Measurements from ENCODE around the gene ZNF628.

Gene ZNF628

GRCh38 chr19:55459551-55459949 is 16.9 kb upstream of the ZNF628 start:
- no peaks in the 10 kb centered on the region for H3K36me3 ChIP-seq (ENCODE audit: control insufficient read depth, insufficient read depth, low read length)
- no peaks in the 10 kb centered on the region for H3K9me3 ChIP-seq (ENCODE audit: control insufficient read depth, insufficient read depth, low read length)
- H3K27me3 ChIP-seq (ENCODE audit: control insufficient read depth, insufficient read depth, low read length) = no peaks in the 10 kb centered on the region
- H3K4me1 ChIP-seq (ENCODE audit: control insufficient read depth, insufficient read depth, low read length) = peaks cover 4% of the 10 kb centered on the region
- no CpG with 5 or more reads among the region's 8 CpGs for WGBS (ENCODE audit: insufficient coverage, insufficient read length)
- H3K4me3 ChIP-seq (ENCODE audit: low read length) = no peak overlapping the region
- no peak for DNase-seq (ENCODE audit: low read depth, low spot score)
- H3K27ac ChIP-seq (ENCODE audit: low read length) = no peak overlapping the region

GRCh38 chr19:55459950-55460657 is 16.3 kb upstream of the ZNF628 start:
- Histone ChIP-seq H3K36me3 (ENCODE audit: control insufficient read depth, insufficient read depth, low read length) (no peaks in the 10 kb centered on the region), H3K9me3 (ENCODE audit: control insufficient read depth, insufficient read depth, low read length) (no peaks in the 10 kb centered on the region), H3K27me3 (ENCODE audit: control insufficient read depth, insufficient read depth, low read length) (no peaks in the 10 kb centered on the region), H3K4me3 (ENCODE audit: low read length) (no peak overlapping the region), H3K27ac (ENCODE audit: low read length) (no peak overlapping the region), H3K4me1 (ENCODE audit: control insufficient read depth, insufficient read depth, low read length) (peaks cover 4% of the 10 kb centered on the region)
- DNase-seq (ENCODE audit: low read depth, low spot score) = no peak
- no CpG with 5 or more reads among the region's 16 CpGs for WGBS (ENCODE audit: insufficient coverage, insufficient read length)

GRCh38 chr19:55460670-55461258 is 15.7 kb upstream of the ZNF628 start:
- H3K9me3 ChIP-seq (ENCODE audit: control insufficient read depth, insufficient read depth, low read length) = no peaks in the 10 kb centered on the region
- no peak overlapping the region for H3K27ac ChIP-seq (ENCODE audit: low read length)
- no peak for DNase-seq (ENCODE audit: low read depth, low spot score)
- peak overlapping the region; percentile 64; the same call in 1 of the 2 replicates for H3K4me3 ChIP-seq (ENCODE audit: low read length)
- H3K36me3 ChIP-seq (ENCODE audit: control insufficient read depth, insufficient read depth, low read length) = no peaks in the 10 kb centered on the region
- H3K27me3 ChIP-seq (ENCODE audit: control insufficient read depth, insufficient read depth, low read length) = no peaks in the 10 kb centered on the region
- WGBS (ENCODE audit: insufficient coverage, insufficient read length) = 100% methylated on average over 1 of the region's 24 CpGs
- peaks cover 4% of the 10 kb centered on the region for H3K4me1 ChIP-seq (ENCODE audit: control insufficient read depth, insufficient read depth, low read length)

GRCh38 chr19:55461259-55461973 is 15.0 kb upstream of the ZNF628 start, which contains the start of gene ISOC2:
Gene ISOC2, minus strand, starts transcription at chr19:55461642. Its CDS starts 5,156 bp downstream, at chr19:55456486.
- H3K9me3 ChIP-seq (ENCODE audit: control insufficient read depth, insufficient read depth, low read length) = no peaks in the 10 kb centered on the region
- WGBS (ENCODE audit: insufficient coverage, insufficient read length) = no CpG with 5 or more reads among the region's 54 CpGs
- H3K4me3 ChIP-seq (ENCODE audit: low read length) = peak within 1 kb of the TSS; percentile 64
- H3K27ac ChIP-seq (ENCODE audit: low read length) = no peak within 1 kb of the TSS
- peak; percentile 97 for DNase-seq (ENCODE audit: low read depth, low spot score)
- H3K27me3 ChIP-seq (ENCODE audit: control insufficient read depth, insufficient read depth, low read length) = no peaks in the 10 kb centered on the region
- H3K4me1 ChIP-seq (ENCODE audit: control insufficient read depth, insufficient read depth, low read length) = peaks cover 4% of the 10 kb centered on the region
- H3K36me3 ChIP-seq (ENCODE audit: control insufficient read depth, insufficient read depth, low read length) = no peaks in the 10 kb centered on the region

GRCh38 chr19:55461974-55462626 is 14.3 kb upstream of the ZNF628 start:
- Histone ChIP-seq H3K36me3 (ENCODE audit: control insufficient read depth, insufficient read depth, low read length) (no peaks in the 10 kb centered on the region), H3K27ac (ENCODE audit: low read length) (no peak overlapping the region), H3K4me1 (ENCODE audit: control insufficient read depth, insufficient read depth, low read length) (peaks cover 4% of the 10 kb centered on the region), H3K4me3 (ENCODE audit: low read length) (peak overlapping the region; percentile 7; the same call in 1 of the 2 replicates), H3K9me3 (ENCODE audit: control insufficient read depth, insufficient read depth, low read length) (no peaks in the 10 kb centered on the region), H3K27me3 (ENCODE audit: control insufficient read depth, insufficient read depth, low read length) (no peaks in the 10 kb centered on the region)
- no peak for DNase-seq (ENCODE audit: low read depth, low spot score)
- WGBS (ENCODE audit: insufficient coverage, insufficient read length) = no CpG with 5 or more reads among the region's 27 CpGs

- no CpG with 5 or more reads among the region's 11 CpGs for WGBS (ENCODE audit: insufficient coverage, insufficient read length)
- H3K27ac ChIP-seq (ENCODE audit: low read length) = no peak overlapping the region
- DNase-seq (ENCODE audit: low read depth, low spot score) = no peak
- H3K36me3 ChIP-seq (ENCODE audit: control insufficient read depth, insufficient read depth, low read length) = no peaks in the 10 kb centered on the region
- peaks cover 4% of the 10 kb centered on the region for H3K4me1 ChIP-seq (ENCODE audit: control insufficient read depth, insufficient read depth, low read length)
- H3K4me3 ChIP-seq (ENCODE audit: low read length) = no peak overlapping the region
- H3K9me3 ChIP-seq (ENCODE audit: control insufficient read depth, insufficient read depth, low read length) = no peaks in the 10 kb centered on the region
- no peaks in the 10 kb centered on the region for H3K27me3 ChIP-seq (ENCODE audit: control insufficient read depth, insufficient read depth, low read length)
These were observed 13.7 kb upstream of the ZNF628 start for GRCh38 chr19:55462722-55463121.

- no peaks in the 10 kb centered on the region for H3K9me3 ChIP-seq (ENCODE audit: control insufficient read depth, insufficient read depth, low read length)
- H3K27ac ChIP-seq (ENCODE audit: low read length) = no peak overlapping the region
- H3K4me3 ChIP-seq (ENCODE audit: low read length) = no peak overlapping the region; the same call in 1 of the 2 replicates
- no peak for DNase-seq (ENCODE audit: low read depth, low spot score)
- peaks cover 2% of the 10 kb centered on the region for H3K4me1 ChIP-seq (ENCODE audit: control insufficient read depth, insufficient read depth, low read length)
- no peaks in the 10 kb centered on the region for H3K36me3 ChIP-seq (ENCODE audit: control insufficient read depth, insufficient read depth, low read length)
- no peaks in the 10 kb centered on the region for H3K27me3 ChIP-seq (ENCODE audit: control insufficient read depth, insufficient read depth, low read length)
- no CpG with 5 or more reads among the region's 15 CpGs for WGBS (ENCODE audit: insufficient coverage, insufficient read length)
These were observed 12.8 kb upstream of the ZNF628 start for GRCh38 chr19:55463583-55464031.

- Histone ChIP-seq H3K4me3 (ENCODE audit: low read length) (no peak overlapping the region), H3K27me3 (ENCODE audit: control insufficient read depth, insufficient read depth, low read length) (no peaks in the 10 kb centered on the region), H3K4me1 (ENCODE audit: control insufficient read depth, insufficient read depth, low read length) (peaks cover 2% of the 10 kb centered on the region), H3K36me3 (ENCODE audit: control insufficient read depth, insufficient read depth, low read length) (no peaks in the 10 kb centered on the region), H3K27ac (ENCODE audit: low read length) (no peak overlapping the region), H3K9me3 (ENCODE audit: control insufficient read depth, insufficient read depth, low read length) (no peaks in the 10 kb centered on the region)
- no CpG with 5 or more reads among the region's 23 CpGs for WGBS (ENCODE audit: insufficient coverage, insufficient read length)
- no peak for DNase-seq (ENCODE audit: low read depth, low spot score)
These were observed 12.3 kb upstream of the ZNF628 start for GRCh38 chr19:55464039-55464661.

GRCh38 chr19:55464662-55465054 is 11.8 kb upstream of the ZNF628 start, which contains the start of gene C19orf85:
Gene C19orf85, minus strand, starts transcription at chr19:55464751. Its CDS starts 197 bp downstream, at chr19:55464554.
- Histone ChIP-seq H3K27me3 (ENCODE audit: control insufficient read depth, insufficient read depth, low read length) (no peaks in the 10 kb centered on the region), H3K4me3 (ENCODE audit: low read length) (no peak within 1 kb of the TSS), H3K36me3 (ENCODE audit: control insufficient read depth, insufficient read depth, low read length) (no peaks in the 10 kb centered on the region), H3K9me3 (ENCODE audit: control insufficient read depth, insufficient read depth, low read length) (no peaks in the 10 kb centered on the region), H3K27ac (ENCODE audit: low read length) (no peak within 1 kb of the TSS), H3K4me1 (ENCODE audit: control insufficient read depth, insufficient read depth, low read length) (peaks cover 2% of the 10 kb centered on the region)
- WGBS (ENCODE audit: insufficient coverage, insufficient read length) = no CpG with 5 or more reads among the region's 14 CpGs
- DNase-seq (ENCODE audit: low read depth, low spot score) = no peak
